B cell (primary cell): Measurements from ENCODE around the gene ANKLE2. TPM values are rescaled to one million over a fixed set of nuclear protein-coding genes. Genes with fewer than 3 reads are reported as not detected.

Experiments
- ATAC-seq: fragments of 200-7000 bp; cut with Tn5 transposase; one replicate; pipeline ENCODE4 v1.10.0; 2021; ENCODE audit warnings: low read depth, mild to moderate bottlenecking, moderate number of reproducible peaks, moderate library complexity
- CTCF ChIA-PET: fragments of 350-600 bp; sonication (Branson Sonifier 250); formaldehyde crosslinking; loops from one replicate; lab custom pipeline; 2021; ENCODE audit warnings: antibody characterized with exemption, inconsistent platforms; lab: Charles Lee
- POLR2A ChIA-PET: fragments of 350-600 bp; sonication (Branson Sonifier 250); formaldehyde crosslinking; loops from one replicate; lab custom pipeline; 2021; ENCODE audit warnings: antibody characterized with exemption; lab: Charles Lee
- DNase-seq: peaks from one replicate; pipeline ENCODE4 v3.0.0; 2013
- H2AFZ ChIP-seq: 2 replicates; pipeline ENCODE4 v1.6.1; 2012; ENCODE audit warnings: mild to moderate bottlenecking, low read depth, low read length; ENCODE audit not compliant: insufficient read depth, poor library complexity, severe bottlenecking
- H3K27ac ChIP-seq, 2 donors: 1 replicate in 1 of 2; 2 replicates in 1 of 2; pipeline ENCODE4 v1.5.1; 2012 to 2013; ENCODE audit warnings: low read length in 2 of 2, mild to moderate bottlenecking in 2 of 2, moderate library complexity in 1 of 2
- H3K27me3 ChIP-seq, 4 experiments: fragments of 200-600 bp in 1 of 4; sonication (generic) in 1 of 4; replicated peaks in 1 of 4; 1 replicate in 2 of 4; 2 replicates in 2 of 4; pipeline versions ENCODE4 v1.6.1 to v1.7.0; 2013 to 2016; ENCODE audit warnings: low read length in 3 of 4, mild to moderate bottlenecking in 2 of 4, mixed read lengths in 1 of 4, moderate library complexity in 1 of 4; ENCODE audit not compliant: insufficient read depth in 4 of 4, control insufficient read depth in 3 of 4; ENCODE audit errors: control extremely low read depth in 1 of 4
- H3K36me3 ChIP-seq, 2 experiments: replicated peaks in 1 of 2; 1 replicate in 1 of 2; 2 replicates in 1 of 2; pipeline versions ENCODE4 v1.6.1 to v1.7.1; 2013; ENCODE audit warnings: low read length in 1 of 2; ENCODE audit not compliant: insufficient read depth in 2 of 2, control insufficient read depth in 1 of 2; ENCODE audit errors: control extremely low read depth in 1 of 2, extremely low read depth in 1 of 2
- H3K4me1 ChIP-seq, 2 donors: fragments of 200-600 bp in 1 of 2; sonication (generic) in 1 of 2; 1 replicate in 1 of 2; 2 replicates in 1 of 2; pipeline versions ENCODE4 v1.5.1 to v1.6.1; 2013 to 2017; ENCODE audit warnings: low read length in 2 of 2; ENCODE audit not compliant: control insufficient read depth in 2 of 2, insufficient read depth in 2 of 2
- H3K4me2 ChIP-seq: replicated peaks from 2 replicates; pipeline ENCODE3; 2012; ENCODE audit warnings: mild to moderate bottlenecking, low read depth, low read length; ENCODE audit not compliant: poor library complexity, severe bottlenecking
- H3K4me3 ChIP-seq, 5 experiments: fragments of 200-600 bp in 1 of 5; sonication (generic) in 1 of 5; 1 replicate in 3 of 5; 2 replicates in 2 of 5; pipeline versions ENCODE4 v1.5.1 to v1.7.0; 2011 to 2016; ENCODE audit warnings: low read length in 4 of 5, mild to moderate bottlenecking in 4 of 5, low read depth in 2 of 5, control low read depth in 1 of 5, moderate library complexity in 1 of 5; ENCODE audit not compliant: insufficient read depth in 1 of 5; ENCODE audit errors: control extremely low read depth in 1 of 5, extremely low read depth in 1 of 5
- H3K79me2 ChIP-seq: fragments of 200-600 bp; sonication (generic); one replicate; pipeline ENCODE4 v1.6.0; 2016; ENCODE audit warnings: low read length; ENCODE audit not compliant: control insufficient read depth, insufficient read depth
- H3K9ac ChIP-seq: fragments of 200-600 bp; sonication (generic); 2 replicates; pipeline ENCODE4 v1.6.1; 2017; ENCODE audit warnings: mild to moderate bottlenecking, low read length, moderate library complexity
- H3K9me3 ChIP-seq, 3 donors: one replicate each; pipeline versions ENCODE4 v1.6.1 to v1.7.1; 2013; ENCODE audit warnings: low read length in 2 of 3; ENCODE audit not compliant: control insufficient read depth in 2 of 3, insufficient read depth in 1 of 3; ENCODE audit errors: control extremely low read depth in 1 of 3
- H4K20me1 ChIP-seq: 2 replicates; pipeline ENCODE4 v1.6.0; 2012; ENCODE audit warnings: mild to moderate bottlenecking, low read length; ENCODE audit not compliant: insufficient read depth, control insufficient read depth, poor library complexity, severe bottlenecking
- H3K27ac Mint-ChIP-seq: one replicate; pipeline ENCODE4 v1.8.0; 2021; ENCODE audit warnings: mixed read lengths
- H3K27me3 Mint-ChIP-seq: one replicate; pipeline ENCODE4 v1.8.0; 2021; ENCODE audit warnings: mixed read lengths
- H3K4me1 Mint-ChIP-seq: one replicate; pipeline ENCODE4 v1.8.0; 2021; ENCODE audit warnings: mixed read lengths
- H3K4me3 Mint-ChIP-seq: one replicate; pipeline ENCODE4 v1.8.0; 2021; ENCODE audit warnings: mixed read lengths
- H3K9me3 Mint-ChIP-seq: one replicate; pipeline ENCODE4 v1.8.0; 2022; ENCODE audit warnings: mixed read lengths; ENCODE audit not compliant: insufficient read depth
- CTCF ChIP-seq: fragments of 200-600 bp; IDR thresholded peaks from one replicate; pipeline ENCODE4 v1.8.0; 2022; ENCODE audit warnings: antibody characterized with exemption, mild to moderate bottlenecking
- EZH2 ChIP-seq: IDR thresholded peaks from 2 replicates; pipeline ENCODE4 v1.6.1; 2012; ENCODE audit warnings: borderline replicate concordance, low read depth, mild to moderate bottlenecking, moderate library complexity, low read length; ENCODE audit not compliant: insufficient read depth, poor library complexity, severe bottlenecking
- WGBS: methylation state at CpG from one replicate; pipeline ENCODE4 v1.1.5; 2013; ENCODE audit warnings: missing lambda C conversion rate; ENCODE audit not compliant: insufficient coverage; 5-methylcytosine and 5-hydroxymethylcytosine counted together
- intact Hi-C: fragments of 100-400 bp; cut with micrococcal nuclease; formaldehyde crosslinking; loops from one replicate; pipeline ENCODE4 v1.10.0; 2022
- polyA plus RNA-seq: library from polyadenylated mRNA; depleted of rRNA; stranded (reverse); fragments of >200 nt; gene quantifications from 2 replicates; pipeline ENCODE4 v1.2.3, GENCODE V29; 2012
- total RNA-seq, 2 donors: library from RNA; stranded (reverse); fragments of 120-200 nt in 1 of 2; gene quantifications; 1 replicate in 1 of 2; 2 replicates in 1 of 2; pipeline versions ENCODE4 v1.2.3 to v1.2.4, GENCODE V29; 2013 to 2022

Gene ANKLE2
- total and polyA plus RNA-seq, 2 donors (not counting 1 experiment from before 2014, with no cell fraction given), result 105 to 148 TPM

DNA sequence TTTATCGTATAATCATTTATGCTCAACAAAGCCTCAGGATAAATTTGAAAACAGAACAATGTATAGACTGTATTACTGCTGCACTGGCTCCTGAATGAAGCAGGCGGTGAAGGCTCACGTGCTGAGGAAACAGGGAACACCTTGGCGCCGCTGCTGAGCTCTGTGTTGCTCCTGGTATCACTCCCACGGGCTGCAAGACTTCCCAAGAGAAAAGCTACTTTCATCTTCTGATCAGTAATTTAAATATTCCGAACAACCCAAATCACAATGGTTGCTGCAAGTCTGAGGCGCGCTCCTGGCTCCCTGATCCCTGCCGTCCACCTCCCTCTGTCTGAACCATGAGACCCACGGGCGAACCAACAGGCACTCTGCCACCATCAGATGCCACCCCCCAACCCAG is 35.2 kb downstream of the ANKLE2 start:
- Mint-ChIP-seq H3K9me3 (no peaks in the 10 kb centered on the region), H3K4me3 (no peak overlapping the region), H3K27me3 (no peaks in the 10 kb centered on the region), H3K4me1 (no peaks in the 10 kb centered on the region), H3K27ac (no peak overlapping the region)
- DNase-seq (no peak), ATAC-seq (no peak)
- H3K4me3 ChIP-seq, result no peak overlapping the region
- no peak overlapping the region for H3K4me2 ChIP-seq
- no peak overlapping the region for H3K27ac ChIP-seq
- H3K4me1 ChIP-seq, result no peaks in the 10 kb centered on the region
- ChIA-PET POLR2A (no interaction called here), CTCF (no interaction called here)
- intact Hi-C loops, result no loop called here
- H2AFZ ChIP-seq, result no peak overlapping the region
- no peak overlapping the region for H3K9ac ChIP-seq
- TF ChIP-seq EZH2, result no peak
- no peak for TF ChIP-seq CTCF
- peaks cover 1 to 74% of the 10 kb centered on the region in 2 experiments for H3K36me3 ChIP-seq
- H3K27me3 ChIP-seq, result no peaks in the 10 kb centered on the region
- WGBS, result 99% methylated on average over 12 of the region's 12 CpGs
- H4K20me1 ChIP-seq, result peaks cover 6% of the 10 kb centered on the region
- no peaks in the 10 kb centered on the region for H3K9me3 ChIP-seq
- H3K79me2 ChIP-seq, result peaks cover 14% of the 10 kb centered on the region

DNA sequence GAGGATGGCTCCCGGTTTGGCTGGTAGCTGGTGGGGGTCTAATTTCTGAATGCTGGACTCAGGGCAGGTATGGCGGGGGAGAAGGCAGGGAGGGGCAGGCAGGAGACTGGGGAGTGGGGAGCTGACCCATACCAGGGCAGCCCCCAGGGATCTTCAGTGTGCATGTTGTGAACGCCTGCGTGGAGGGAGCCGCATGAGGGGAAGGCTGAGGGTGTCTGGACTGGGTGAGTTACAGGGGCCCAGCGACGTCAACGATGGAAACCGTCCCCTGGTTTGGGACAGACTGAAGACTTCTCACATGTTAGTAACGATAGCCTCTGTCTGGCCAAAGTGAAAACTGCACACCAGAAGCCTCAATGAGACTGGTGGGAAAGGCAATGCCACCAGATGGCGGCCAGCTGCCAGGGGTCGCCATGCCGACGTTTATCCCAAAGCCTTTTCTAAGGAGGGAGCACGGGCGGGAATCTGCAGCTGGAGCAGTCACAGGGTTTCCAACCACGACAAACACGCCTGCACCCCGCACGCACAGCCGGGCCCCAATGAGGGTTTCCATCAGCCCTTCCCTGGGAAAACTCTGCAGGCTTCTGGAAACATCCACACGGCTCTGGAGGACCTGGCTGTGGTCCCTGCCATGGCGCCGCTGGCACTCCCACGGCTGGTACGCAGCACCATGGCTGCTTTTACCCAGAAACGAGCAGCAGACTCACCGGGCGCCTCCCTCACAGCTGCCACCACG is 37.0 kb downstream of the ANKLE2 start:
- no peak overlapping the region for H3K4me3 ChIP-seq
- Mint-ChIP-seq H3K27me3 (no peaks in the 10 kb centered on the region), H3K9me3 (no peaks in the 10 kb centered on the region), H3K27ac (no peak overlapping the region), H3K4me3 (no peak overlapping the region), H3K4me1 (no peaks in the 10 kb centered on the region)
- H3K36me3 ChIP-seq, result peaks cover 1 to 69% of the 10 kb centered on the region in 2 experiments
- H3K27ac ChIP-seq, result no peak overlapping the region
- H3K9ac ChIP-seq, result no peak overlapping the region
- H4K20me1 ChIP-seq, result peaks cover 17% of the 10 kb centered on the region
- intact Hi-C loops, result no loop called here
- H3K79me2 ChIP-seq, result peaks cover 14% of the 10 kb centered on the region
- no peak overlapping the region for H2AFZ ChIP-seq
- CTCF ChIA-PET, result no interaction called here
- 98% methylated on average over 30 of the region's 30 CpGs for WGBS
- TF ChIP-seq CTCF (no peak), EZH2 (no peak)
- H3K27me3 ChIP-seq, result no peaks in the 10 kb centered on the region
- no peaks in the 10 kb centered on the region for H3K4me1 ChIP-seq
- ATAC-seq (no peak), DNase-seq (no peak)
- no peaks in the 10 kb centered on the region for H3K9me3 ChIP-seq
- POLR2A ChIA-PET, result no interaction called here
- no peak overlapping the region for H3K4me2 ChIP-seq
